ENCODE measurements around the gene KIF5C.
A peak's percentile ranks its signal among the peaks of the same experiment; 100 is the strongest.

Gene KIF5C

GRCh38 chr2:149001496-149001895, 126.5 kb downstream of the KIF5C start:
- no peak overlapping the region for H3K4me3 ChIP-seq (replicated peaks in 1 of 2; ENCODE audit: low read depth in 2 of 2, low read length in 2 of 2)
- no peak for TF ChIP-seq CTCF (IDR thresholded peaks at IDR 0.05; ENCODE audit: low read depth, low read length)
- DNase-seq (ENCODE audit: low read depth in 2 of 2): no peak

- TF ChIP-seq CTCF (IDR thresholded peaks at IDR 0.05; ENCODE audit: low read depth, low read length): no peak
- H3K4me3 ChIP-seq (replicated peaks in 1 of 2; ENCODE audit: low read depth in 2 of 2, low read length in 2 of 2): no peak overlapping the region
- no peak for DNase-seq (ENCODE audit: low read depth in 2 of 2)
Observed at GRCh38 chr2:149002378-149002890, 127.4 kb downstream of the KIF5C start.

GRCh38 chr2:149002891-149003740, 128.1 kb downstream of the KIF5C start:
- TF ChIP-seq CTCF (IDR thresholded peaks at IDR 0.05; ENCODE audit: low read depth, low read length): no peak
- H3K4me3 ChIP-seq (replicated peaks in 1 of 2; ENCODE audit: low read depth in 2 of 2, low read length in 2 of 2): no peak overlapping the region
- no peak for DNase-seq (ENCODE audit: low read depth in 2 of 2)

GRCh38 chr2:149004836-149005235, 129.8 kb downstream of the KIF5C start:
- no peak for TF ChIP-seq CTCF (IDR thresholded peaks at IDR 0.05; ENCODE audit: low read depth, low read length)
- no peak overlapping the region for H3K4me3 ChIP-seq (replicated peaks in 1 of 2; ENCODE audit: low read depth in 2 of 2, low read length in 2 of 2)
- DNase-seq (ENCODE audit: low read depth in 2 of 2): peak in 1 of 2 donors; percentile 4

- no peak overlapping the region for H3K4me3 ChIP-seq (replicated peaks in 1 of 2; ENCODE audit: low read depth in 2 of 2, low read length in 2 of 2)
- no peak for TF ChIP-seq CTCF (IDR thresholded peaks at IDR 0.05; ENCODE audit: low read depth, low read length)
- no peak for DNase-seq (ENCODE audit: low read depth in 2 of 2)
Observed at GRCh38 chr2:149005471-149006077, 130.5 kb downstream of the KIF5C start.

- no peak for TF ChIP-seq CTCF (IDR thresholded peaks at IDR 0.05; ENCODE audit: low read depth, low read length)
- no peak for DNase-seq (ENCODE audit: low read depth in 2 of 2)
Observed at GRCh38 chr2:149006883-149007543, 132.0 kb downstream of the KIF5C start.

More at GRCh38 chr2:149006883-149007543, 132.0 kb downstream of the KIF5C start:
- H3K4me3 ChIP-seq (replicated peaks in 1 of 2; ENCODE audit: low read depth in 2 of 2, low read length in 2 of 2): no peak overlapping the region

All from cardiac fibroblast (primary cell).